ENCODE measurements around the gene TNXB. TPM values are rescaled to one million over a fixed set of nuclear protein-coding genes. Genes with fewer than 3 reads are reported as not detected.

The TNXB gene
- total and polyA plus RNA-seq, 9 of the 15 experiments (the other 6 are each of a cell fraction or from before 2014, with no cell fraction given): 0.14 to 28.1 (median 12.4) TPM

DNA sequence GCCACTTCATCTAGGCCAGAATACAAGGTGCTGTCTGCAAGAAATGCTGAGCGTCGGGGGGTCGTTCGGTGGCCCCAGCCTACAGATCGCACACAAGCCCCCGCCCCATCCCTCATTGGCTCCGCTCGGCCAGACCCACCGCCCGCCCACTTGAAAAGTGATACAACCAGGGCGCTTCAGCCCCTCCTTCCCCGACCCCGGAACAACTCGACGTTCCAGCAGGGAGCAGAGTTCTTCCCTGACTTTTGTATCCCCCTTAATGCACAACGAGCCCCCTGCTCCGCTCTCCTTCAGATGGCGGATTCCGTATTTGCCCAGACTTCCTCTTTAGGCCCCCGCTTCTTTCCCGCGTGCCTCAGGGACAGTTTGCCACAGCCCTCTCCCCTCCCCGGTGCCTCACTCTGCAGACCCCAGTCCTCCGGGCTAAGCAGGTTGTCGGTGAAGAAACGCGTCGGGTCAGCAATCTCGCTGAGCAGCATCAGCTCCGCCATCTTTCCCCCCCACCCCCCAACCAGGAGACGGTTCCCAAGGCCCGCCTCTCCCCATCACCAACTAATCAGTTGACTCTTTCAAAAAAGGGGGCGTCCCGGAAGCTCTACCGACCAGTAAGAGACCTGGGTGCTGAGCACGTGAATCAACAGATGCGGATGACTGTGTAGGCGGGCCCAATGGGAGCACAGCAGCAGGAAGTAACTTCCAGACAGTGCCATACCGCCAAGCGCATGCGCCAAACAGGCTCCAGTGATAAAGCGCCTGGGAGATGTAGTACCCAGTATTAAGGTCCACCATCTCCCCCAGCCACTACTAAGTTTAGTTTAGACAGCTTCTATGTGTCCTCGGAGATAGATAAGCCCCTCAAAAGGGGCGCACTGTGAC lies 18.8 kb upstream of the TNXB start, which contains the start of gene ATF6B (continued):
- TF ChIP-seq TAF9B (IDR thresholded peaks at IDR 0.05; ENCODE audit: partially characterized antibody) (no peak), ZNF79 (CRISPR knock-in tag; IDR thresholded peaks at IDR 0.05; ENCODE audit: low read depth) (no peak), ZNF239 (CRISPR knock-in tag; IDR thresholded peaks at IDR 0.05) (no peak), NFE2L1 (tag; IDR thresholded peaks at IDR 0.05; ENCODE audit: borderline replicate concordance, low read depth) (no peak), TEAD1 (CRISPR knock-in tag; IDR thresholded peaks at IDR 0.05) (0 out of 4 replicates have a peak, but pooled peaks of 1 of the 2 experiments have one; percentile 6), KDM4B (IDR thresholded peaks at IDR 0.05; ENCODE audit: borderline replicate concordance in 2 of 2, low read depth in 1 of 2) (no peak), RNF2 (IDR thresholded peaks at IDR 0.05) (no peak)
- TF ChIP-seq, protein P1, sequence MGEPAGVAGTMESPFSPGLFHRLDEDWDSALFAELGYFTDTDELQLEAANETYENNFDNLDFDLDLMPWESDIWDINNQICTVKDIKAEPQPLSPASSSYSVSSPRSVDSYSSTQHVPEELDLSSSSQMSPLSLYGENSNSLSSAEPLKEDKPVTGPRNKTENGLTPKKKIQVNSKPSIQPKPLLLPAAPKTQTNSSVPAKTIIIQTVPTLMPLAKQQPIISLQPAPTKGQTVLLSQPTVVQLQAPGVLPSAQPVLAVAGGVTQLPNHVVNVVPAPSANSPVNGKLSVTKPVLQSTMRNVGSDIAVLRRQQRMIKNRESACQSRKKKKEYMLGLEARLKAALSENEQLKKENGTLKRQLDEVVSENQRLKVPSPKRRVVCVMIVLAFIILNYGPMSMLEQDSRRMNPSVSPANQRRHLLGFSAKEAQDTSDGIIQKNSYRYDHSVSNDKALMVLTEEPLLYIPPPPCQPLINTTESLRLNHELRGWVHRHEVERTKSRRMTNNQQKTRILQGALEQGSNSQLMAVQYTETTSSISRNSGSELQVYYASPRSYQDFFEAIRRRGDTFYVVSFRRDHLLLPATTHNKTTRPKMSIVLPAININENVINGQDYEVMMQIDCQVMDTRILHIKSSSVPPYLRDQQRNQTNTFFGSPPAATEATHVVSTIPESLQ (CRISPR knock-in tag; IDR thresholded peaks at IDR 0.05): no peak
- TF ChIP-seq, protein P2, sequence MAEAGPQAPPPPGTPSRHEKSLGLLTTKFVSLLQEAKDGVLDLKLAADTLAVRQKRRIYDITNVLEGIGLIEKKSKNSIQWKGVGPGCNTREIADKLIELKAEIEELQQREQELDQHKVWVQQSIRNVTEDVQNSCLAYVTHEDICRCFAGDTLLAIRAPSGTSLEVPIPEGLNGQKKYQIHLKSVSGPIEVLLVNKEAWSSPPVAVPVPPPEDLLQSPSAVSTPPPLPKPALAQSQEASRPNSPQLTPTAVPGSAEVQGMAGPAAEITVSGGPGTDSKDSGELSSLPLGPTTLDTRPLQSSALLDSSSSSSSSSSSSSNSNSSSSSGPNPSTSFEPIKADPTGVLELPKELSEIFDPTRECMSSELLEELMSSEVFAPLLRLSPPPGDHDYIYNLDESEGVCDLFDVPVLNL (CRISPR knock-in tag; IDR thresholded peaks at IDR 0.05; ENCODE audit: low read depth): no peak
- TF ChIP-seq, protein P3, sequence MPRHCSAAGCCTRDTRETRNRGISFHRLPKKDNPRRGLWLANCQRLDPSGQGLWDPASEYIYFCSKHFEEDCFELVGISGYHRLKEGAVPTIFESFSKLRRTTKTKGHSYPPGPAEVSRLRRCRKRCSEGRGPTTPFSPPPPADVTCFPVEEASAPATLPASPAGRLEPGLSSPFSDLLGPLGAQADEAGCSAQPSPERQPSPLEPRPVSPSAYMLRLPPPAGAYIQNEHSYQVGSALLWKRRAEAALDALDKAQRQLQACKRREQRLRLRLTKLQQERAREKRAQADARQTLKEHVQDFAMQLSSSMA (CRISPR knock-in tag; IDR thresholded peaks at IDR 0.05): no peak
- TF ChIP-seq, protein P4, sequence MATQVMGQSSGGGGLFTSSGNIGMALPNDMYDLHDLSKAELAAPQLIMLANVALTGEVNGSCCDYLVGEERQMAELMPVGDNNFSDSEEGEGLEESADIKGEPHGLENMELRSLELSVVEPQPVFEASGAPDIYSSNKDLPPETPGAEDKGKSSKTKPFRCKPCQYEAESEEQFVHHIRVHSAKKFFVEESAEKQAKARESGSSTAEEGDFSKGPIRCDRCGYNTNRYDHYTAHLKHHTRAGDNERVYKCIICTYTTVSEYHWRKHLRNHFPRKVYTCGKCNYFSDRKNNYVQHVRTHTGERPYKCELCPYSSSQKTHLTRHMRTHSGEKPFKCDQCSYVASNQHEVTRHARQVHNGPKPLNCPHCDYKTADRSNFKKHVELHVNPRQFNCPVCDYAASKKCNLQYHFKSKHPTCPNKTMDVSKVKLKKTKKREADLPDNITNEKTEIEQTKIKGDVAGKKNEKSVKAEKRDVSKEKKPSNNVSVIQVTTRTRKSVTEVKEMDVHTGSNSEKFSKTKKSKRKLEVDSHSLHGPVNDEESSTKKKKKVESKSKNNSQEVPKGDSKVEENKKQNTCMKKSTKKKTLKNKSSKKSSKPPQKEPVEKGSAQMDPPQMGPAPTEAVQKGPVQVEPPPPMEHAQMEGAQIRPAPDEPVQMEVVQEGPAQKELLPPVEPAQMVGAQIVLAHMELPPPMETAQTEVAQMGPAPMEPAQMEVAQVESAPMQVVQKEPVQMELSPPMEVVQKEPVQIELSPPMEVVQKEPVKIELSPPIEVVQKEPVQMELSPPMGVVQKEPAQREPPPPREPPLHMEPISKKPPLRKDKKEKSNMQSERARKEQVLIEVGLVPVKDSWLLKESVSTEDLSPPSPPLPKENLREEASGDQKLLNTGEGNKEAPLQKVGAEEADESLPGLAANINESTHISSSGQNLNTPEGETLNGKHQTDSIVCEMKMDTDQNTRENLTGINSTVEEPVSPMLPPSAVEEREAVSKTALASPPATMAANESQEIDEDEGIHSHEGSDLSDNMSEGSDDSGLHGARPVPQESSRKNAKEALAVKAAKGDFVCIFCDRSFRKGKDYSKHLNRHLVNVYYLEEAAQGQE (IDR thresholded peaks at IDR 0.05; ENCODE audit: borderline replicate concordance): peak; percentile 56
- TF ChIP-seq, protein P4 (CRISPR knock-in tag; IDR thresholded peaks at IDR 0.05; ENCODE audit: low read depth): 0 out of 2 replicates have a peak, but pooled peaks have one; percentile 20
- TF ChIP-seq, protein P5, sequence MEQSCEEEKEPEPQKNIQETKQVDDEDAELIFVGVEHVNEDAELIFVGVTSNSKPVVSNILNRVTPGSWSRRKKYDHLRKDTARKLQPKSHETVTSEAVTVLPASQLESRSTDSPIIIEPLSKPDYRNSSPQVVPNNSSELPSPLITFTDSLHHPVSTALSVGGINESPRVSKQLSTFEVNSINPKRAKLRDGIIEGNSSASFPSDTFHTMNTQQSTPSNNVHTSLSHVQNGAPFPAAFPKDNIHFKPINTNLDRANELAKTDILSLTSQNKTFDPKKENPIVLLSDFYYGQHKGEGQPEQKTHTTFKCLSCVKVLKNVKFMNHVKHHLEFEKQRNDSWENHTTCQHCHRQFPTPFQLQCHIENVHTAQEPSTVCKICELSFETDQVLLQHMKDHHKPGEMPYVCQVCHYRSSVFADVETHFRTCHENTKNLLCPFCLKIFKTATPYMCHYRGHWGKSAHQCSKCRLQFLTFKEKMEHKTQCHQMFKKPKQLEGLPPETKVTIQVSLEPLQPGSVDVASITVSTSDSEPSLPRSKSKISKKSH (CRISPR knock-in tag; IDR thresholded peaks at IDR 0.05): no peak

Measured in K562 (cell line).